ENCODE results near the gene P2RX7. TPM values are rescaled to one million over a fixed set of nuclear protein-coding genes. Genes with fewer than 3 reads are reported as not detected.

P2RX7 gene
- polyA plus RNA-seq, 1 donor from 2014 or later, result not detected

DNA sequence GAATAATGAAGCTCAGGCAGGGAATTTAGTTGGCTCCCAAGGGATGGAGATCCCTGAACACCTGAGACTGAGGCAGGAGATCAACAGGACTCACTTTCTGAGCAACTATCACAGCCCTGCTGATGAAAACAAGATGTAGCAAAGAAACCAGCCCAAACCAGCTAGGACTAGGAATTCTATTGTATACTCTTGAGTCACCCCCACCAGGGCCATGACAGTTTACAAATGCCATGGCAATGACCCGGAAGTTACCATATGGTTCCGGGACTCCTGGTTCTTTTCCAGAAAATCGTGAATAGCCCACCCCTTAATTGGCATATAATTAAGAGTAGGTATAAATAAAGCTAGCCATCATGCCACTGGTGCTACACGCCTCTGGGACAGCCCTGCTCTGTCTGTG lies 47.6 kb upstream of the P2RX7 start:
- H3K36me3 ChIP-seq (ENCODE audit: insufficient read depth, low read length), result no peaks in the 10 kb centered on the region
- H3K4me2 ChIP-seq (ENCODE audit: low read length), result no peak overlapping the region
- H3K79me2 ChIP-seq (replicated peaks; ENCODE audit: insufficient read depth, low read length), result no peaks in the 10 kb centered on the region
- H3K9me3 ChIP-seq (ENCODE audit: low read length), result no peaks in the 10 kb centered on the region
- H3K9ac ChIP-seq (ENCODE audit: low read length), result no peak overlapping the region
- no peaks in the 10 kb centered on the region for H3K27me3 ChIP-seq (ENCODE audit: insufficient read depth, low read depth, low read length)
- no peaks in the 10 kb centered on the region for H3K9me2 ChIP-seq (ENCODE audit: insufficient read depth, low read length)
- H3K4me3 ChIP-seq (ENCODE audit: low read length), result no peak overlapping the region
- peak overlapping the region; percentile 16 for H3K27ac ChIP-seq (ENCODE audit: low read length)
- no peaks in the 10 kb centered on the region for H4K20me1 ChIP-seq (ENCODE audit: insufficient read depth)
- H2AFZ ChIP-seq (ENCODE audit: low read depth, low read length), result no peak overlapping the region
- H3F3A ChIP-seq (ENCODE audit: insufficient read depth, low read length, poor library complexity, severe bottlenecking), result no peaks in the 10 kb centered on the region
- TF ChIP-seq, protein P1, sequence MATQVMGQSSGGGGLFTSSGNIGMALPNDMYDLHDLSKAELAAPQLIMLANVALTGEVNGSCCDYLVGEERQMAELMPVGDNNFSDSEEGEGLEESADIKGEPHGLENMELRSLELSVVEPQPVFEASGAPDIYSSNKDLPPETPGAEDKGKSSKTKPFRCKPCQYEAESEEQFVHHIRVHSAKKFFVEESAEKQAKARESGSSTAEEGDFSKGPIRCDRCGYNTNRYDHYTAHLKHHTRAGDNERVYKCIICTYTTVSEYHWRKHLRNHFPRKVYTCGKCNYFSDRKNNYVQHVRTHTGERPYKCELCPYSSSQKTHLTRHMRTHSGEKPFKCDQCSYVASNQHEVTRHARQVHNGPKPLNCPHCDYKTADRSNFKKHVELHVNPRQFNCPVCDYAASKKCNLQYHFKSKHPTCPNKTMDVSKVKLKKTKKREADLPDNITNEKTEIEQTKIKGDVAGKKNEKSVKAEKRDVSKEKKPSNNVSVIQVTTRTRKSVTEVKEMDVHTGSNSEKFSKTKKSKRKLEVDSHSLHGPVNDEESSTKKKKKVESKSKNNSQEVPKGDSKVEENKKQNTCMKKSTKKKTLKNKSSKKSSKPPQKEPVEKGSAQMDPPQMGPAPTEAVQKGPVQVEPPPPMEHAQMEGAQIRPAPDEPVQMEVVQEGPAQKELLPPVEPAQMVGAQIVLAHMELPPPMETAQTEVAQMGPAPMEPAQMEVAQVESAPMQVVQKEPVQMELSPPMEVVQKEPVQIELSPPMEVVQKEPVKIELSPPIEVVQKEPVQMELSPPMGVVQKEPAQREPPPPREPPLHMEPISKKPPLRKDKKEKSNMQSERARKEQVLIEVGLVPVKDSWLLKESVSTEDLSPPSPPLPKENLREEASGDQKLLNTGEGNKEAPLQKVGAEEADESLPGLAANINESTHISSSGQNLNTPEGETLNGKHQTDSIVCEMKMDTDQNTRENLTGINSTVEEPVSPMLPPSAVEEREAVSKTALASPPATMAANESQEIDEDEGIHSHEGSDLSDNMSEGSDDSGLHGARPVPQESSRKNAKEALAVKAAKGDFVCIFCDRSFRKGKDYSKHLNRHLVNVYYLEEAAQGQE (IDR thresholded peaks at IDR 0.05; ENCODE audit: borderline replicate concordance), result no peak
- no peak for TF ChIP-seq SMC3 (conservative IDR thresholded peaks at IDR 0.05; ENCODE audit: poor library complexity)
- TF ChIP-seq, protein P2, sequence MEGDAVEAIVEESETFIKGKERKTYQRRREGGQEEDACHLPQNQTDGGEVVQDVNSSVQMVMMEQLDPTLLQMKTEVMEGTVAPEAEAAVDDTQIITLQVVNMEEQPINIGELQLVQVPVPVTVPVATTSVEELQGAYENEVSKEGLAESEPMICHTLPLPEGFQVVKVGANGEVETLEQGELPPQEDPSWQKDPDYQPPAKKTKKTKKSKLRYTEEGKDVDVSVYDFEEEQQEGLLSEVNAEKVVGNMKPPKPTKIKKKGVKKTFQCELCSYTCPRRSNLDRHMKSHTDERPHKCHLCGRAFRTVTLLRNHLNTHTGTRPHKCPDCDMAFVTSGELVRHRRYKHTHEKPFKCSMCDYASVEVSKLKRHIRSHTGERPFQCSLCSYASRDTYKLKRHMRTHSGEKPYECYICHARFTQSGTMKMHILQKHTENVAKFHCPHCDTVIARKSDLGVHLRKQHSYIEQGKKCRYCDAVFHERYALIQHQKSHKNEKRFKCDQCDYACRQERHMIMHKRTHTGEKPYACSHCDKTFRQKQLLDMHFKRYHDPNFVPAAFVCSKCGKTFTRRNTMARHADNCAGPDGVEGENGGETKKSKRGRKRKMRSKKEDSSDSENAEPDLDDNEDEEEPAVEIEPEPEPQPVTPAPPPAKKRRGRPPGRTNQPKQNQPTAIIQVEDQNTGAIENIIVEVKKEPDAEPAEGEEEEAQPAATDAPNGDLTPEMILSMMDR (IDR thresholded peaks at IDR 0.05; ENCODE audit: poor library complexity, severe bottlenecking), result no peak
- TF ChIP-seq TAF1 (IDR thresholded peaks at IDR 0.05; ENCODE audit: low read depth), result no peak
- no peak for TF ChIP-seq POLR2AphosphoS5 (IDR thresholded peaks at IDR 0.05)

DNA sequence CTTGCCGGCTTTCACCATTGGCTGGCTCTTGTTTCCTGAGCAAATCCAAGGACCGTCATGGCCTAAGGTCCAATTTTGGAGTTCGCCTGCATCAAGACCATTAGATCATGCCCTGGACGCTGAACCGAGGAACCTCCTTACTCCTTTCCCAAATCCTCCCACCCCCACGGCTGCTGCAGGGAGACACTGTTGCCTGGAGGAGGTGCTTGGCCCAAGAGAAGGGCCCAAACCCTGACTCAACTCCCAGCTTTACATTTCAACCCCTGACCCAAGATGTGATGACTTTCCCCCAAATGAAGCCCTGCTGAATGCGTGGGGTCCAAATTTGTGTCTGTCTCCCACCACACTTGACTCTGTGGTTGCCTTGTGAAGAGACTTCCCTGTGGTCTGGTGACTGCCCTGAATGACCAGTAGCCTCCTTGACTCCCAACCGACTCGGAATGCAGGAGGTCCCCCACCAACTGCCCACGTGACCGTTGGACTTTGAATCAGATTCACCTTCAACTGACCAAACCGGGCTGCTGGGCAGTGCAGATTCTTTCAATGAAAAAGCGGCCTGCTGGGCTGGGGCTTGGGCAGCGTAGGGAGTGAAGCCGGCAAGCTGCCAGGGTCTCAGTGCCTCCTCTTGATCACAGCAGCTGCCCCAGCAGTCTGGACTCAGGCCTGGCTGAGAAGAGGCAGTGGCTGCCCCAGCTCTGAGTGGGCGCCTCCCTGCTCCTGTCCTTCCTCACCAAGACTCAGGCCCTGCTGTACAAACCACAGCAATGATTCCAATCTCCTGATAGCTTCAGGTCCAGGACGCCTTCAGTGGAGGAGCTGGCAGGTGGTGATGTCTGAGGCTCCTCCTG lies 46.9 kb upstream of the P2RX7 start:
- no peak overlapping the region for H2AFZ ChIP-seq (ENCODE audit: low read depth, low read length)
- no peaks in the 10 kb centered on the region for H3K36me3 ChIP-seq (ENCODE audit: insufficient read depth, low read length)
- no peaks in the 10 kb centered on the region for H3K9me2 ChIP-seq (ENCODE audit: insufficient read depth, low read length)

More for the DNA sequence above, 46.9 kb upstream of the P2RX7 start:
- Histone ChIP-seq H3K4me2 (ENCODE audit: low read length) (no peak overlapping the region), H3K9me3 (ENCODE audit: low read length) (no peaks in the 10 kb centered on the region), H3F3A (ENCODE audit: insufficient read depth, low read length, poor library complexity, severe bottlenecking) (no peaks in the 10 kb centered on the region), H4K20me1 (ENCODE audit: insufficient read depth) (no peaks in the 10 kb centered on the region), H3K27ac (ENCODE audit: low read length) (no peak overlapping the region), H3K79me2 (replicated peaks; ENCODE audit: insufficient read depth, low read length) (no peaks in the 10 kb centered on the region), H3K9ac (ENCODE audit: low read length) (no peak overlapping the region), H3K4me3 (ENCODE audit: low read length) (no peak overlapping the region), H3K27me3 (ENCODE audit: insufficient read depth, low read depth, low read length) (no peaks in the 10 kb centered on the region)
- TF ChIP-seq EZH2 (IDR thresholded peaks at IDR 0.05; ENCODE audit: borderline replicate concordance, insufficient read depth, low read length, poor library complexity, severe bottlenecking) (no peak), POLR2AphosphoS5 (IDR thresholded peaks at IDR 0.05) (no peak), MXI1 (conservative IDR thresholded peaks at IDR 0.05; ENCODE audit: poor library complexity, severe bottlenecking) (no peak), EP300 (conservative IDR thresholded peaks at IDR 0.05; ENCODE audit: poor library complexity, severe bottlenecking) (no peak), TAF1 (IDR thresholded peaks at IDR 0.05; ENCODE audit: low read depth) (no peak), RAD21 (conservative IDR thresholded peaks at IDR 0.05) (no peak), SMC3 (conservative IDR thresholded peaks at IDR 0.05; ENCODE audit: poor library complexity) (no peak)
- TF ChIP-seq, protein P2 (IDR thresholded peaks at IDR 0.05; ENCODE audit: poor library complexity, severe bottlenecking), result no peak
- TF ChIP-seq, protein P1 (IDR thresholded peaks at IDR 0.05; ENCODE audit: borderline replicate concordance), result no peak
